Naive thymus-derived CD4-positive, alpha-beta T cell (primary cell): ENCODE measurements around the gene PPAN. TPM values are rescaled to one million over a fixed set of nuclear protein-coding genes. Genes with fewer than 3 reads are reported as not detected.

Experiments
- ATAC-seq: fragments of 150-1000 bp; cut with Tn5 transposase; 2 replicates; pipeline ENCODE4 v1.10.0; 2021; ENCODE audit warnings: mild to moderate bottlenecking, moderate library complexity
- CTCF ChIA-PET: fragments of 350-600 bp; sonication (Branson Sonifier 250); formaldehyde crosslinking; loops from one replicate; lab custom pipeline; 2021; ENCODE audit warnings: antibody characterized with exemption; lab: Charles Lee
- POLR2A ChIA-PET: fragments of 350-600 bp; sonication (Branson Sonifier 250); formaldehyde crosslinking; loops from one replicate; lab custom pipeline; 2021; ENCODE audit warnings: antibody characterized with exemption, inconsistent platforms; lab: Charles Lee
- DNase-seq, 9 donors: peaks; one replicate each; pipeline versions ENCODE4 v3.0.0 to v3.0.0-alpha.2; 2020 to 2022; ENCODE audit warnings: mixed read lengths in 1 of 9
- H3K27ac ChIP-seq: one replicate; pipeline ENCODE4 v1.7.0; 2013; ENCODE audit warnings: mild to moderate bottlenecking, low read depth, low read length, moderate library complexity
- H3K27me3 ChIP-seq, 2 donors: one replicate each; pipeline ENCODE4 v1.7.0; 2013; ENCODE audit warnings: low read length in 2 of 2, mild to moderate bottlenecking in 2 of 2, moderate library complexity in 2 of 2; ENCODE audit not compliant: control insufficient read depth in 2 of 2, insufficient read depth in 2 of 2
- H3K36me3 ChIP-seq, 3 experiments: 1 replicate in 2 of 3; 2 replicates in 1 of 3; pipeline ENCODE4 v1.7.0; 2013; ENCODE audit warnings: low read length in 3 of 3, mild to moderate bottlenecking in 3 of 3, moderate library complexity in 1 of 3; ENCODE audit not compliant: insufficient read depth in 3 of 3, control insufficient read depth in 2 of 3
- H3K4me1 ChIP-seq, 2 donors: one replicate each; pipeline ENCODE4 v1.7.0; 2013; ENCODE audit warnings: low read length in 2 of 2, mild to moderate bottlenecking in 2 of 2, moderate library complexity in 1 of 2; ENCODE audit not compliant: control insufficient read depth in 2 of 2, insufficient read depth in 2 of 2
- H3K4me3 ChIP-seq: 2 replicates; pipeline ENCODE4 v1.7.0; 2013; ENCODE audit warnings: mild to moderate bottlenecking, low read length
- H3K9me3 ChIP-seq, 3 experiments: 1 replicate in 2 of 3; 2 replicates in 1 of 3; pipeline ENCODE4 v1.7.0; 2013; ENCODE audit warnings: low read length in 3 of 3; ENCODE audit not compliant: control insufficient read depth in 2 of 3
- H3K27ac Mint-ChIP-seq, 9 donors: one replicate each; pipeline ENCODE4 v1.8.0; 2020 to 2022; ENCODE audit warnings: mixed read lengths in 9 of 9, mild to moderate bottlenecking in 8 of 9, moderate library complexity in 5 of 9, inconsistent platforms in 2 of 9
- H3K27me3 Mint-ChIP-seq, 5 donors: one replicate each; pipeline ENCODE4 v1.8.0; 2021 to 2022; ENCODE audit warnings: mixed read lengths in 5 of 5, mild to moderate bottlenecking in 1 of 5
- H3K36me3 Mint-ChIP-seq, 5 donors: one replicate each; pipeline ENCODE4 v1.8.0; 2020 to 2022; ENCODE audit warnings: mixed read lengths in 5 of 5, mild to moderate bottlenecking in 3 of 5, inconsistent platforms in 1 of 5
- H3K4me1 Mint-ChIP-seq, 7 donors: one replicate each; pipeline ENCODE4 v1.8.0; 2020 to 2022; ENCODE audit warnings: mixed read lengths in 7 of 7, mild to moderate bottlenecking in 3 of 7, inconsistent platforms in 1 of 7
- H3K4me3 Mint-ChIP-seq, 10 donors: one replicate each; pipeline ENCODE4 v1.8.0; 2020 to 2022; ENCODE audit warnings: mild to moderate bottlenecking in 10 of 10, mixed read lengths in 10 of 10, moderate library complexity in 6 of 10, inconsistent platforms in 2 of 10
- H3K9me3 Mint-ChIP-seq, 11 donors: one replicate each; pipeline ENCODE4 v1.8.0; 2020 to 2022; ENCODE audit warnings: mixed read lengths in 11 of 11, mild to moderate bottlenecking in 4 of 11, inconsistent platforms in 1 of 11, moderate library complexity in 1 of 11
- intact Hi-C, 2 donors: fragments of 100-400 bp; cut with micrococcal nuclease; formaldehyde crosslinking; loops; one replicate each; pipeline ENCODE4 v1.15.1; 2023
- polyA plus RNA-seq, 2 donors: library from polyadenylated mRNA; unstranded; fragments of 300-500 nt; fragmentation: Illumina TruSeq; gene quantifications; one replicate each; pipeline ENCODE4 v1.2.3, GENCODE V29; 2021
- total RNA-seq, 6 experiments: library from RNA in 5 of 6; stranded (reverse) in 5 of 6; gene quantifications; 1 replicate in 5 of 6; 2 replicates in 1 of 6; pipeline ENCODE4 v1.2.3 and lab custom pipeline; 2021 to 2026

PPAN gene
- total and polyA plus RNA-seq, 7 experiments from 2014 or later = 24.9 to 122 (median 105) TPM

DNA sequence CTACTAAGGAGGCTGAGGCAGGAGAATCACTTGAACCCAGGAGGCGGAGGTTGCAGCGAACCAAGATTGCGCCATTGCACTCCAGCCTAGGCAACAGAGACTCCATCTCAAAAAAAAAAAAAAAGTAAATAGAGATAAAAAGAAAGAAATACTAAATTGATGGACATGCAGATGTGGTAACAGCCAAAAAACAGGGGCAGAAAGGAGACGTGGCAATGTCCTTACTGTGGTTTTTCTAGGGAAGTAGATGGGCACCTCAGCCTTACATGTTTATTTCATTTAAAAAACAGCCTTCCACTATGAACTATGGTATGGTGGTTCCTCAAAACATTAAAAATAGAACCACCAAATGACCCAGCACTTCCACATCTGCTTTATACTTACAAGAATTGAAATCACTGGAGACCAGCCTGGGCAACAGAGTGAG, 20.1 kb downstream of the PPAN start:
- no peak overlapping the region for H3K27ac ChIP-seq
- H3K27ac Mint-ChIP-seq = no peak overlapping the region
- H3K27me3 Mint-ChIP-seq = no peaks in the 10 kb centered on the region
- H3K36me3 ChIP-seq = peaks cover 0 to 6% (median 0%) of the 10 kb centered on the region in 3 experiments
- H3K4me3 Mint-ChIP-seq = no peak overlapping the region
- DNase-seq (no peak), ATAC-seq (peak; percentile 91)
- no peaks in the 10 kb centered on the region for H3K4me1 ChIP-seq
- peaks cover 0 to 4% (median 0%) of the 10 kb centered on the region in 7 donors for H3K4me1 Mint-ChIP-seq
- H3K9me3 ChIP-seq = no peaks in the 10 kb centered on the region
- CTCF ChIA-PET = no interaction called here
- intact Hi-C loops = no loop called here
- peaks cover 0 to 12% (median 4%) of the 10 kb centered on the region in 5 donors for H3K36me3 Mint-ChIP-seq
- no peaks in the 10 kb centered on the region for H3K9me3 Mint-ChIP-seq
- POLR2A ChIA-PET = no interaction called here
- H3K27me3 ChIP-seq = no peaks in the 10 kb centered on the region
- H3K4me3 ChIP-seq = no peak overlapping the region

DNA sequence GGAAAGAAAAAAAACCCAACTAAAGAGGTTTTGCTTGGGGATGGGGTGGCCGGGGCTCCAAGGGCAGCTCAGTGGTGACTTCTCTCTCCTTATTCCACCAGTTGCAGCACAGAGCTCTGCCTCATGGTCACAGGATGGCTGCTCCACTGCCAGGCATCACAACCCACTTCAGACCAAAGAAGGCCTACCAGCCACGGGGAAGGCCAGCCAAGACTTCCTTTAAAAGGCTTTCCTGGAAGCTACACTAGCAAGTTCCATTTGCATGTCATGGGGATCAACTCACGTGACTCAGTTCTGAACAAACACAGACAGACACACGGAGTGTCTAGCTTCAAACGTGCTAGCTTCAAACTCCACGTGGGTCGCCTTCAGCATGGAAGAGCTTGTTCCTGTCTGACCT, 26.7 kb downstream of the PPAN start:
- intact Hi-C loops = no loop called here
- Histone ChIP-seq H3K4me1 (no peaks in the 10 kb centered on the region), H3K9me3 (no peaks in the 10 kb centered on the region), H3K27ac (no peak overlapping the region), H3K4me3 (no peak overlapping the region), H3K27me3 (no peaks in the 10 kb centered on the region), H3K36me3 (peaks cover 8 to 73% (median 31%) of the 10 kb centered on the region in 3 experiments)
- peak overlapping the region in 6 of 9 donors; percentile 20 to 71 (median 41) for H3K27ac Mint-ChIP-seq
- H3K4me1 Mint-ChIP-seq = peaks cover 0 to 9% (median 0%) of the 10 kb centered on the region in 7 donors
- POLR2A ChIA-PET = interaction anchor here (0.7 to 2.1 kb wide), 3 partner anchors 10 to 15 kb away, joined by 3 to 11 read pairs (median 7); no protein-coding TSS in a partner anchor
- H3K27me3 Mint-ChIP-seq = no peaks in the 10 kb centered on the region
- no peaks in the 10 kb centered on the region for H3K9me3 Mint-ChIP-seq
- DNase-seq (no peak), ATAC-seq (no peak)
- peaks cover 7 to 31% (median 9%) of the 10 kb centered on the region in 5 donors for H3K36me3 Mint-ChIP-seq
- CTCF ChIA-PET = interaction anchor here (0.6 to 0.7 kb wide), 3 partner anchors 9 to 258 kb away, joined by 4 to 5 read pairs (median 4); no protein-coding TSS in a partner anchor
- no peak overlapping the region for H3K4me3 Mint-ChIP-seq

DNA sequence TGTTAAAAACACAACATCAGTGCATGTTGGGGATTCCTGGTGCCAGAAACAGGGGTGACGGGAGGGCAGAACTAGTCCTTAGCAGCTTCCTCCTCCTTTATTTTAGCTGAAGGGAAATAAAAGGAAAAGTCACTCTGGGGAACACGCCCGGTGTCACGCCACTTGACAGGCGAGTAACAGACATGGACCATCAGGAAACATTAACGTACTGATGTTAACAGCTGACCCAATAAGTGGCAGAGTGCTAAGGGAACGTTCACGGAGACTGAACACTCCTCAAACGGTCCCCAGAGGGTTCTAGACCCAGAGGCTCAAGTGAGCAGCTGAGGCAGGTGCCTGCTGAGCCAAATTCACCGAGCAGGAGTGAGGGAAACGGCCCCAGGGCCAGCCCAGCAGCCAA, 27.4 kb downstream of the PPAN start:
- H3K36me3 ChIP-seq = peaks cover 8 to 80% (median 38%) of the 10 kb centered on the region in 3 experiments
- peaks cover 7 to 29% (median 9%) of the 10 kb centered on the region in 5 donors for H3K36me3 Mint-ChIP-seq

DNA sequence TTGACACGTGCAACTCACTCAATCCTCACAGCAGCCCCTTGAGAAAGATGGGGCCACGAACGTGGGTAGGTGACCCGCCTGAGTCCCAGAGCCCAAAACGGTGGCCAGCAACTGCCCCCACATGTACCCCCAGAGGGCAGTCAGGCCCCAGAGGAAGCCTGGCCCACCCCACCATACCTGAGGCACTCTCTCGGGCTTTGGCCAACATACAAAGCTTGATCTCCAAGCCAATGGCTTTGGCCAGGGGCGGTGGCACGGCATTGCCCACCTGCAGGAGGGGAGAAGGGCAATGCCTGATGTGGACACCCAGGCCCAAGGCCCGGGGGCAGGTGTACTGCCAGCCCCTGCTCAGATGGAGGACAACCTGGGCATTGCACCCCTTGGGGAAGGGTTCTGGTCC, 27.9 kb downstream of the PPAN start:
- Histone ChIP-seq H3K4me3 (no peak overlapping the region), H3K4me1 (no peaks in the 10 kb centered on the region), H3K27me3 (no peaks in the 10 kb centered on the region), H3K9me3 (no peaks in the 10 kb centered on the region), H3K27ac (no peak overlapping the region), H3K36me3 (peaks cover 8 to 84% (median 41%) of the 10 kb centered on the region in 3 experiments)
- peaks cover 0 to 9% (median under 1%) of the 10 kb centered on the region in 7 donors for H3K4me1 Mint-ChIP-seq
- intact Hi-C loops = no loop called here
- DNase-seq (no peak), ATAC-seq (no peak)
- H3K27me3 Mint-ChIP-seq = no peaks in the 10 kb centered on the region
- no peak overlapping the region for H3K27ac Mint-ChIP-seq
- H3K4me3 Mint-ChIP-seq = no peak overlapping the region
- ChIA-PET CTCF (interaction anchor here (0.7 kb wide), 1 partner anchor 15 kb away, joined by 5 read pairs; no protein-coding TSS in a partner anchor), POLR2A (interaction anchor here (2.1 kb wide), 1 partner anchor 9 kb away, joined by 11 read pairs; no protein-coding TSS in a partner anchor)
- H3K36me3 Mint-ChIP-seq = peaks cover 7 to 33% (median 9%) of the 10 kb centered on the region in 5 donors
- no peaks in the 10 kb centered on the region for H3K9me3 Mint-ChIP-seq

More for the DNA sequence above, 27.4 kb downstream of the PPAN start:
- Histone ChIP-seq H3K4me1 (no peaks in the 10 kb centered on the region), H3K27me3 (no peaks in the 10 kb centered on the region), H3K27ac (no peak overlapping the region), H3K4me3 (no peak overlapping the region), H3K9me3 (no peaks in the 10 kb centered on the region)
- ChIA-PET CTCF (no interaction called here), POLR2A (interaction anchor here (2.0 to 2.1 kb wide), 2 partner anchors 10 to 11 kb away, joined by 7 to 11 read pairs; no protein-coding TSS in a partner anchor)
- H3K27ac Mint-ChIP-seq = peak overlapping the region in 3 of 9 donors; percentile 28 to 56 (median 36)
- DNase-seq (no peak), ATAC-seq (no peak)
- H3K4me3 Mint-ChIP-seq = no peak overlapping the region
- peaks cover 0 to 9% (median 0%) of the 10 kb centered on the region in 7 donors for H3K4me1 Mint-ChIP-seq
- intact Hi-C loops = no loop called here
- no peaks in the 10 kb centered on the region for H3K9me3 Mint-ChIP-seq
- H3K27me3 Mint-ChIP-seq = no peaks in the 10 kb centered on the region

DNA sequence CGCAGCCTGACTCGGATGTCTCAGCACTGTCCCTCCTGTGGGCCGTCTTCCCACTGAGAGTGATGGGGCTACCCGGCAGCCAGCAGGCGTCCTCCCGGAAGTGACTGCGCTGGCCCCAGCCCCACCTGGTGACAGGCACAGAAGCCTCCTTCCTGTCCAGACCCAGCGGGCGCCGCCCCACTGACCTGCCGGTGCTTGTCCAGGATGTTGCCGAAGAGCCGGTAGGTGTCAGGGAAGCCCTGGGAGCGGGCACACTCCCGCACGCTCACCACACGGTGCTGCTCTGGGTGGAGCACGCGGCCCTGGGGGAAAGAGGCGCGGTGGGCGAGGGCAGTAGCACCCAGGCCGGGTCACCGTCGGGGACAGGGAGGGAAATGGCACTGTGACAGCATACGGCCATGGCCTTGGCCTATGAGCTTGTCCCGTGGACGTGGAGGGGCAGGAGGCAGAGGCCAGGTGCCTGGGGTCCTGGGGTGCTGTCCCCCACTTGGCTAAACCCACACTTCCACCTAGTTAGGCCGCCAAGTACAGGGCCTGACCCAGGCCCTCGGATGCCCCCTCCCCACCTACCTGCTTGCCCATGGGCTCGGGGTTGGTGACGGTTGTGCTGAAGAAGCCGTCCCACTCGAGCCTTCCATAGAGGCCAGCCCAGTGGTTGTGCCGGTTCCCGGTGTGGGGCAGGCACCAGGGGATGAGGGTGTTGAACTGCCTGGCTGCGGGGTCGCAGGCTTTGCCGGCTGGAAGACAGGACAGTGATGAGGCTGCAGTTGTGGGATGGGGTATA, 29.6 kb downstream of the PPAN start:
- CTCF ChIA-PET = no interaction called here
- POLR2A ChIA-PET = no interaction called here
- no peak overlapping the region for H3K4me3 Mint-ChIP-seq

DNA sequence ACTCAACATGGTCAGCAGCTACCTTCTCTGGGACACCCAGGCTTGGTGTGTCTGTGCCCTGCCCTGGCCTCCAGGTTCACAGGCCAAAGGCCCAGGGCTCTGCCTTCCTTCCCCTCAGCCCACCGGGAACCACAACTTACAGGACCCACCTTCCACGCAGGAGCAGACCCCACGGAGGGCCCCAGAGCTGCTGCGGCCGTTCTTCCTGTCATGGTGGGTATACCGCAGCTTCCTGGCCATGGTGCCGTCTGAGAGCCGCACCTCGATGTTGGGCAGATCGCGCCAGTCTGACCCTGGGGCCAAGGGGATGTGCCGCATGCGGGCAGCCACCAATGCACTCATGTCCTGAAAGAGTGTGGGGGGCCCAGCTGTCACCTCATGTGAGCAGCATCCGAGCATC, 30.8 kb downstream of the PPAN start:
- Mint-ChIP-seq H3K4me1 (peaks cover 4 to 28% (median 11%) of the 10 kb centered on the region in 7 donors), H3K27ac (peak overlapping the region in 5 of 9 donors; percentile 10 to 48 (median 33)), H3K36me3 (peaks cover 9 to 49% (median 9%) of the 10 kb centered on the region in 5 donors), H3K27me3 (no peaks in the 10 kb centered on the region), H3K4me3 (no peak overlapping the region), H3K9me3 (no peaks in the 10 kb centered on the region)
- H3K4me1 ChIP-seq = peaks cover 9 to 13% of the 10 kb centered on the region in 2 donors
- H3K27me3 ChIP-seq = no peaks in the 10 kb centered on the region
- H3K27ac ChIP-seq = no peak overlapping the region
- H3K36me3 ChIP-seq = peaks cover 19 to 99% (median 55%) of the 10 kb centered on the region in 3 experiments
- CTCF ChIA-PET = interaction anchor here (1.2 kb wide), 1 partner anchor 19 kb away, joined by 5 read pairs; no protein-coding TSS in a partner anchor
- DNase-seq (no peak), ATAC-seq (no peak)
- no peaks in the 10 kb centered on the region for H3K9me3 ChIP-seq
- POLR2A ChIA-PET = interaction anchor here (1.0 kb wide), 1 partner anchor 18 kb away, joined by 3 read pairs; no protein-coding TSS in a partner anchor
- H3K4me3 ChIP-seq = no peak overlapping the region
- intact Hi-C loops = no loop called here

More for the DNA sequence above, 29.6 kb downstream of the PPAN start:
- DNase-seq = no peak
- H3K36me3 Mint-ChIP-seq = peaks cover 8 to 41% (median 9%) of the 10 kb centered on the region in 5 donors
- no peaks in the 10 kb centered on the region for H3K27me3 ChIP-seq
- peak overlapping the region in 5 of 9 donors; percentile 21 to 86 (median 48) for H3K27ac Mint-ChIP-seq
- intact Hi-C loops = no loop called here
- H3K27ac ChIP-seq = no peak overlapping the region
- H3K4me1 Mint-ChIP-seq = peaks cover 0 to 16% (median 5%) of the 10 kb centered on the region in 7 donors
- no peaks in the 10 kb centered on the region for H3K9me3 ChIP-seq
- H3K4me3 ChIP-seq = no peak overlapping the region
- no peaks in the 10 kb centered on the region for H3K9me3 Mint-ChIP-seq
- peak; percentile 16 for ATAC-seq
- no peaks in the 10 kb centered on the region for H3K27me3 Mint-ChIP-seq
- H3K36me3 ChIP-seq = peaks cover 9 to 100% (median 49%) of the 10 kb centered on the region in 3 experiments
- H3K4me1 ChIP-seq = peaks cover 0 to 1% of the 10 kb centered on the region in 2 donors
